ENCODE data around the gene BEND5. TPM values are rescaled to one million over a fixed set of nuclear protein-coding genes. Genes with fewer than 3 reads are reported as not detected.

BEND5 gene
- total RNA-seq, 5 donors from 2014 or later (not counting 1 experiment from before 2014, with no cell fraction given), result 3.3 to 7.9 (median 5.6) TPM

- POLR2A ChIA-PET, result no interaction called here
Observed at GRCh38 chr1:48771561-48771960, 5.1 kb downstream of the BEND5 start.

GRCh38 chr1:48767975-48768510 is 8.6 kb downstream of the BEND5 start:
- no peak for DNase-seq
- no peak for ATAC-seq (replicated peaks in 1 of 4)
- Histone ChIP-seq H3K36me3 (ENCODE audit: control insufficient read depth in 2 of 2, extremely low read depth in 1 of 2, insufficient read depth in 1 of 2, low read length in 1 of 2) (peaks cover 0 to 6% of the 10 kb centered on the region in 2 donors), H3K9me3 (no peaks in the 10 kb centered on the region), H3K27ac (ENCODE audit: low read length) (no peak overlapping the region), H3K4me3 (ENCODE audit: control insufficient read depth in 1 of 2, extremely low read depth in 1 of 2, low read length in 1 of 2) (no peak overlapping the region), H3K27me3 (replicated peaks in 1 of 2; ENCODE audit: control insufficient read depth in 2 of 2, extremely low read depth in 1 of 2, insufficient read depth in 2 of 2, low read length in 1 of 2) (no peaks in the 10 kb centered on the region), H3K4me1 (ENCODE audit: control insufficient read depth in 1 of 2, extremely low read depth in 1 of 2, insufficient read depth in 2 of 2, low read length in 2 of 2) (no peaks in the 10 kb centered on the region)
- H3K9me3 Mint-ChIP-seq, result no peaks in the 10 kb centered on the region
- no peak overlapping the region for H3K4me3 Mint-ChIP-seq
- H3K36me3 Mint-ChIP-seq, result peaks cover 7% of the 10 kb centered on the region
- H3K27me3 Mint-ChIP-seq, result no peaks in the 10 kb centered on the region
- ChIA-PET CTCF (no interaction called here), POLR2A (no interaction called here)
- peaks cover 29 to 50% (median 40%) of the 10 kb centered on the region in 3 donors for H3K4me1 Mint-ChIP-seq
- H3K27ac Mint-ChIP-seq, result no peak overlapping the region

More at GRCh38 chr1:48771561-48771960, 5.1 kb downstream of the BEND5 start:
- Histone ChIP-seq H3K4me1 (ENCODE audit: control insufficient read depth in 1 of 2, extremely low read depth in 1 of 2, insufficient read depth in 2 of 2, low read length in 2 of 2) (peaks cover 2 to 4% of the 10 kb centered on the region in 2 experiments), H3K27me3 (replicated peaks in 1 of 2; ENCODE audit: control insufficient read depth in 2 of 2, extremely low read depth in 1 of 2, insufficient read depth in 2 of 2, low read length in 1 of 2) (peaks cover 0 to 4% of the 10 kb centered on the region in 2 experiments), H3K9me3 (no peaks in the 10 kb centered on the region), H3K27ac (ENCODE audit: low read length) (no peak overlapping the region), H3K4me3 (ENCODE audit: control insufficient read depth in 1 of 2, extremely low read depth in 1 of 2, low read length in 1 of 2) (no peak overlapping the region), H3K36me3 (ENCODE audit: control insufficient read depth in 2 of 2, extremely low read depth in 1 of 2, insufficient read depth in 1 of 2, low read length in 1 of 2) (peaks cover 0 to 5% of the 10 kb centered on the region in 2 donors)
- Mint-ChIP-seq H3K4me1 (peaks cover 49 to 77% (median 64%) of the 10 kb centered on the region in 3 donors), H3K9me3 (no peaks in the 10 kb centered on the region), H3K36me3 (peaks cover 4% of the 10 kb centered on the region), H3K27me3 (peaks cover 0 to 10% of the 10 kb centered on the region in 2 donors), H3K27ac (no peak overlapping the region), H3K4me3 (no peak overlapping the region)
- WGBS (ENCODE audit: insufficient coverage), result 75% methylated on average over 2 of the region's 2 CpGs
- CTCF ChIA-PET, result no interaction called here
- no peak for ATAC-seq (replicated peaks in 1 of 4)
- DNase-seq, result no peak

DNA sequence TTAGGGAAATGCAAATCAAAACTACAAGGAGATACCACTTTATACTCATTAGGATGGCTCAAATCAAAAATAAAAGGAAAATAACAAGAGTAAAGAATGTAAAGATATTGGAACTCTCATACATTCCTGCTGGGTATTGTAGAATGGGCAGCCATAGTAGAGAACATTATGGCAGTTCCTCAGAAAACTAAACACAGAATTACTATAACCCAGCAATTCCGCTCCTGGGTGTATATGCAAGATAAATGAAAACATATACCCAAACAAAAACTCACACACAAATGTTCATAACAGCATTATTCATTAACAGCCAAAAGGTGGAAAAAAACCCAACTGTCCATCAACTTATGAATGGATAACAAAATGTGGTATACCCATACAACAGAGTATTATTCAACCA is 11.4 kb downstream of the BEND5 start:
- CTCF ChIA-PET, result no interaction called here
- ATAC-seq (replicated peaks in 1 of 4), result no peak
- WGBS (ENCODE audit: insufficient coverage), result no CpG with 5 or more reads among the region's 1 CpG
- H3K4me1 Mint-ChIP-seq, result peaks cover 24 to 29% (median 24%) of the 10 kb centered on the region in 3 donors
- H3K4me3 Mint-ChIP-seq, result no peak overlapping the region
- Histone ChIP-seq H3K36me3 (ENCODE audit: control insufficient read depth in 2 of 2, extremely low read depth in 1 of 2, insufficient read depth in 1 of 2, low read length in 1 of 2) (peaks cover 0 to 6% of the 10 kb centered on the region in 2 donors), H3K4me1 (ENCODE audit: control insufficient read depth in 1 of 2, extremely low read depth in 1 of 2, insufficient read depth in 2 of 2, low read length in 2 of 2) (no peaks in the 10 kb centered on the region), H3K9me3 (no peaks in the 10 kb centered on the region), H3K27me3 (replicated peaks in 1 of 2; ENCODE audit: control insufficient read depth in 2 of 2, extremely low read depth in 1 of 2, insufficient read depth in 2 of 2, low read length in 1 of 2) (no peaks in the 10 kb centered on the region), H3K4me3 (ENCODE audit: control insufficient read depth in 1 of 2, extremely low read depth in 1 of 2, low read length in 1 of 2) (no peak overlapping the region), H3K27ac (ENCODE audit: low read length) (no peak overlapping the region)
- no peak overlapping the region for H3K27ac Mint-ChIP-seq
- POLR2A ChIA-PET, result no interaction called here
- no peaks in the 10 kb centered on the region for H3K9me3 Mint-ChIP-seq
- no peak for DNase-seq
- H3K27me3 Mint-ChIP-seq, result no peaks in the 10 kb centered on the region
- H3K36me3 Mint-ChIP-seq, result peaks cover 3% of the 10 kb centered on the region

DNA sequence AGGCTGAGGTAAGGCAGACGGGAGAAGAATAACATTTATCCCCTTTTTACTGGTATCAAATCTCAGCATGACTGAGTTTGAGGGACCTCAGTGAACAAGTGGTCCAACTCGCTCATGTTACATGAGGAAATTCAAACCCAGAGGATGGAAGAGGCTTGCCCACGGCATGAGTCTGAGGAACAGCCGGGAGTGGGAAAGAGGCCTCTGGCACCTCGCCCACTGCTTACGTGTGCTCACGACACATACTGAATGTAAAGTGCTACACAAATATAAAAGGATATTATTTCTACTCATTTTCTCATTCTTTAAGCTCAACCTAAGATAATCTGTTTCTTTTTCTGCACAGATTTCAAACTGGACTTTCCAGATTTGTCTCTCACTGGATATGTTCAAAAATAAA is 14.7 kb downstream of the BEND5 start:
- H3K4me3 Mint-ChIP-seq, result no peak overlapping the region
- H3K36me3 Mint-ChIP-seq, result peaks cover 12% of the 10 kb centered on the region
- Histone ChIP-seq H3K27me3 (replicated peaks in 1 of 2; ENCODE audit: control insufficient read depth in 2 of 2, extremely low read depth in 1 of 2, insufficient read depth in 2 of 2, low read length in 1 of 2) (no peaks in the 10 kb centered on the region), H3K9me3 (no peaks in the 10 kb centered on the region), H3K36me3 (ENCODE audit: control insufficient read depth in 2 of 2, extremely low read depth in 1 of 2, insufficient read depth in 1 of 2, low read length in 1 of 2) (peaks cover 4 to 8% of the 10 kb centered on the region in 2 donors), H3K4me3 (ENCODE audit: control insufficient read depth in 1 of 2, extremely low read depth in 1 of 2, low read length in 1 of 2) (no peak overlapping the region), H3K4me1 (ENCODE audit: control insufficient read depth in 1 of 2, extremely low read depth in 1 of 2, insufficient read depth in 2 of 2, low read length in 2 of 2) (no peaks in the 10 kb centered on the region), H3K27ac (ENCODE audit: low read length) (no peak overlapping the region)
- peaks cover 0 to 6% (median 5%) of the 10 kb centered on the region in 3 donors for H3K4me1 Mint-ChIP-seq
- ChIA-PET CTCF (no interaction called here), POLR2A (no interaction called here)
- 80% methylated on average over 1 of the region's 7 CpGs for WGBS (ENCODE audit: insufficient coverage)
- H3K27me3 Mint-ChIP-seq, result no peaks in the 10 kb centered on the region
- ATAC-seq (replicated peaks in 1 of 4) (no peak), DNase-seq (no peak)
- H3K9me3 Mint-ChIP-seq, result no peaks in the 10 kb centered on the region
- no peak overlapping the region for H3K27ac Mint-ChIP-seq

GRCh38 chr1:48761411-48761810 is 15.3 kb downstream of the BEND5 start:
- H3K36me3 Mint-ChIP-seq, result peaks cover 14% of the 10 kb centered on the region
- Histone ChIP-seq H3K27me3 (replicated peaks in 1 of 2; ENCODE audit: control insufficient read depth in 2 of 2, extremely low read depth in 1 of 2, insufficient read depth in 2 of 2, low read length in 1 of 2) (no peaks in the 10 kb centered on the region), H3K9me3 (no peaks in the 10 kb centered on the region), H3K27ac (ENCODE audit: low read length) (no peak overlapping the region), H3K36me3 (ENCODE audit: control insufficient read depth in 2 of 2, extremely low read depth in 1 of 2, insufficient read depth in 1 of 2, low read length in 1 of 2) (peaks cover 3 to 4% of the 10 kb centered on the region in 2 donors), H3K4me3 (ENCODE audit: control insufficient read depth in 1 of 2, extremely low read depth in 1 of 2, low read length in 1 of 2) (no peak overlapping the region), H3K4me1 (ENCODE audit: control insufficient read depth in 1 of 2, extremely low read depth in 1 of 2, insufficient read depth in 2 of 2, low read length in 2 of 2) (no peaks in the 10 kb centered on the region)
- H3K4me3 Mint-ChIP-seq, result no peak overlapping the region
- H3K27ac Mint-ChIP-seq, result no peak overlapping the region
- peaks cover 0 to 6% (median 3%) of the 10 kb centered on the region in 3 donors for H3K4me1 Mint-ChIP-seq
- H3K9me3 Mint-ChIP-seq, result no peaks in the 10 kb centered on the region
- CTCF ChIA-PET, result no interaction called here
- no peaks in the 10 kb centered on the region for H3K27me3 Mint-ChIP-seq
- POLR2A ChIA-PET, result no interaction called here
- DNase-seq, result no peak
- ATAC-seq (replicated peaks in 1 of 4), result no peak

GRCh38 chr1:48760857-48761256 is 15.8 kb downstream of the BEND5 start:
- H3K9me3 Mint-ChIP-seq, result no peaks in the 10 kb centered on the region
- no peak overlapping the region for H3K27ac Mint-ChIP-seq
- ChIA-PET POLR2A (no interaction called here), CTCF (no interaction called here)
- 85% methylated on average over 5 of the region's 7 CpGs for WGBS (ENCODE audit: insufficient coverage)
- Histone ChIP-seq H3K9me3 (no peaks in the 10 kb centered on the region), H3K4me3 (ENCODE audit: control insufficient read depth in 1 of 2, extremely low read depth in 1 of 2, low read length in 1 of 2) (no peak overlapping the region), H3K27me3 (replicated peaks in 1 of 2; ENCODE audit: control insufficient read depth in 2 of 2, extremely low read depth in 1 of 2, insufficient read depth in 2 of 2, low read length in 1 of 2) (no peaks in the 10 kb centered on the region), H3K27ac (ENCODE audit: low read length) (no peak overlapping the region), H3K36me3 (ENCODE audit: control insufficient read depth in 2 of 2, extremely low read depth in 1 of 2, insufficient read depth in 1 of 2, low read length in 1 of 2) (peaks cover 3 to 4% of the 10 kb centered on the region in 2 donors), H3K4me1 (ENCODE audit: control insufficient read depth in 1 of 2, extremely low read depth in 1 of 2, insufficient read depth in 2 of 2, low read length in 2 of 2) (no peaks in the 10 kb centered on the region)
- DNase-seq (no peak), ATAC-seq (replicated peaks in 1 of 4) (no peak)
- H3K4me1 Mint-ChIP-seq, result peaks cover 0 to 6% (median 0%) of the 10 kb centered on the region in 3 donors
- no peaks in the 10 kb centered on the region for H3K27me3 Mint-ChIP-seq
- no peak overlapping the region for H3K4me3 Mint-ChIP-seq
- peaks cover 14% of the 10 kb centered on the region for H3K36me3 Mint-ChIP-seq

DNA sequence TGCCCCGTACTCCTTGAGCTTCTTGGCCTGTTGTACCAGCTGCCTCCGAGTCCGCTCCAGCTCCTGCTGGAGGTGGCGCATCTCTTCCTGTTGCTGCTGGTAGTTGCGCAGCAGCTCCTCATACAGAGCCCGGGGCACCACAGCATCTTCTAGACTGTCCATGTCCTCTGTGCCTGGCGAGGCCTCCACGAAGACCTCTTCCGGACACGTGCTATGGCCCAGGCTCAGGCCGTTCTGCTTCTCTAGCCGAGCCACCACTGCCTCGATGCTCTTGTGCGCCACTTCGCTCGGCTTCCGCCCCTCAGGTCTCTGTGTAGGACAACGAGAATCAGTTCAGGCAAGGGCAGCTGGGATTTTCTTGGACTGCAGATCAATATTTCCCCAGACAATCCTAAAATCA is 17.7 kb downstream of the BEND5 start:
- H3K9me3 ChIP-seq, result no peaks in the 10 kb centered on the region
- Mint-ChIP-seq H3K4me1 (peaks cover 0 to under 1% (median 0%) of the 10 kb centered on the region in 3 donors), H3K27ac (no peak overlapping the region), H3K9me3 (no peaks in the 10 kb centered on the region), H3K36me3 (peaks cover 21% of the 10 kb centered on the region), H3K27me3 (no peaks in the 10 kb centered on the region), H3K4me3 (no peak overlapping the region)
- DNase-seq (no peak), ATAC-seq (replicated peaks in 1 of 4) (no peak)
- ChIA-PET POLR2A (no interaction called here), CTCF (no interaction called here)
- H3K27ac ChIP-seq (ENCODE audit: low read length), result no peak overlapping the region
- peaks cover 3 to 6% of the 10 kb centered on the region in 2 donors for H3K36me3 ChIP-seq (ENCODE audit: control insufficient read depth in 2 of 2, extremely low read depth in 1 of 2, insufficient read depth in 1 of 2, low read length in 1 of 2)
- 90% methylated on average over 18 of the region's 18 CpGs for WGBS (ENCODE audit: insufficient coverage)
- no peaks in the 10 kb centered on the region for H3K4me1 ChIP-seq (ENCODE audit: control insufficient read depth in 1 of 2, extremely low read depth in 1 of 2, insufficient read depth in 2 of 2, low read length in 2 of 2)
- no peak overlapping the region for H3K4me3 ChIP-seq (ENCODE audit: control insufficient read depth in 1 of 2, extremely low read depth in 1 of 2, low read length in 1 of 2)
- no peaks in the 10 kb centered on the region for H3K27me3 ChIP-seq (replicated peaks in 1 of 2; ENCODE audit: control insufficient read depth in 2 of 2, extremely low read depth in 1 of 2, insufficient read depth in 2 of 2, low read length in 1 of 2)
